Stromal cell of bone marrow (primary cell): ENCODE results near the gene KIZ.

Source experiments
- DNase-seq: peaks from one replicate; pipeline ENCODE4 v3.0.0-alpha.2; 2012; ENCODE audit warnings: low read depth

KIZ gene, protein sequence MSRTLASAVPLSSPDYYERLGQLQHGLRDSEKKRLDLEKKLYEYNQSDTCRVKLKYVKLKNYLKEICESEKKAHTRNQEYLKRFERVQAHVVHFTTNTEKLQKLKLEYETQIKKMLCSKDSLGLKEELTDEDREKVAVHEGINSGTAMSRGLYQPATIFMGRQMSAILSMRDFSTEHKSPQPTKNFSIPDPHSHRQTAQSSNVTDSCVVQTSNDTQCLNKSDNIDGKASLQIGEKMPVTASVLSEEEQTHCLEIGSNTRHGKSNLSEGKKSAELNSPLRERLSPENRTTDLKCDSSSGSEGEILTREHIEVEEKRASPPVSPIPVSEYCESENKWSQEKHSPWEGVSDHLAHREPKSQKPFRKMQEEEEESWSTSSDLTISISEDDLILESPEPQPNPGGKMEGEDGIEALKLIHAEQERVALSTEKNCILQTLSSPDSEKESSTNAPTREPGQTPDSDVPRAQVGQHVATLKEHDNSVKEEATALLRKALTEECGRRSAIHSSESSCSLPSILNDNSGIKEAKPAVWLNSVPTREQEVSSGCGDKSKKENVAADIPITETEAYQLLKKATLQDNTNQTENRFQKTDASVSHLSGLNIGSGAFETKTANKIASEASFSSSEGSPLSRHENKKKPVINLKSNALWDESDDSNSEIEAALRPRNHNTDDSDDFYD

DNA sequence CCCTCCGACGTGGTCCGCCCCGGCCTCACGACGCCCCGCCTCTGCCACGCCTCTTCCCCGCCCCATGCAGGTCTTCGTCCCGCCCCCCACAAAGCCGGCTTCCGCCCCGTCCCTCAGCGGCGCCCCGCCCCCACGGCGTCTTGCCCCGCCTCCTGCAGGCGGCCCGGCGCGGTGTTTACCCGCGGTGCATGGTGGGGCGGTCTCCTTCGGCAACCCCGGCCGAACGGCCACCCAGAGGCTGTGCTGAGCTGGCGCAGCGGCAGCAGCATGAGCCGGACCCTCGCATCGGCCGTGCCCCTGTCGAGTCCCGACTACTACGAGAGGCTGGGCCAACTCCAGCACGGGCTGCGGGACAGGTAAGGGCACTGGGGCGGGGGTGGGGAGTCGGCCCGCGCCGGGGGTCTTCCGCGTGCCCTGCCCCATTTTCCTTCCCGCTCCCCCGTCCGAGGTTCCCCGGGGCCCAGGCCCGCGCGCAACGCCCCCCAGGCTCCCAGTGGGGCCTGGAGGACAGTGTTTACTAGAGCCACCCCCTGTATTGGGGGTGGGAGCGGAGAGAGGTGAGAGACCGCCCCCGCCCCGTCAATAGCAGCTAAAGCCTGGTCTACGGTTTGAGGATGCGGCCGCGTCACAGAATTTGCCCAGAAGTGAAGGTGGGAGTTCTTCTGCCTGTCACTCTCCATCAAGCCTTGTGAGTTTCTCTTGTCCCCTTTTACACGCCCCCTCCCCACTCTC, at the start of gene KIZ:
Gene KIZ, plus strand, starts transcription at position 234 of the 732 bp plus-strand sequence. Its CDS starts 34 bp downstream, at position 268.
- peak; percentile 86 for DNase-seq

DNA sequence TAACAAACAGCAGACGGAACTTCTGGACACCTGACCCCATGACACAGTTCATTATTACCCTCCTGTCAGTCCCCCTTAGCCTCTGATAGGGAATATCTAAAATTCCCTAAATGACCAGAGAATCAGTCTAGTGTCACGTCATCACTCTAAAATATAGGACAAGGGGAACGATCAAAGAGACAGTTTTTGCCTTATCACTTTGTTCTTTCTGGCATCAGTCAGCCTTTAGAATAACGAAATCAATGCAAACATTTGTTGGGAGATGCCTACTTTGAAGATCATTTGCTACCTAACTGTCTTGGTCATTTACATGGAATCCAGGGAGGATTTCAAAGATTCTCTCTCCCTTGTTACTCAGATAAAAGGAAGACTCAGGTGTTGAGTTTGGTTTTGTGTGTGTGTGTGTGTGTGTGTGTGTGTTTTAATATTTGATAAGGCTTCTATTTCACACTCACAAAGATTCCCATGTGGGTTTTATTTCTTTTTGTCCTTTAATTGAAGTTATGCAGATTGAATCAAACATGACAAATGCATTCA, 48.0 kb upstream of the KIZ start:
- no peak for DNase-seq

DNA sequence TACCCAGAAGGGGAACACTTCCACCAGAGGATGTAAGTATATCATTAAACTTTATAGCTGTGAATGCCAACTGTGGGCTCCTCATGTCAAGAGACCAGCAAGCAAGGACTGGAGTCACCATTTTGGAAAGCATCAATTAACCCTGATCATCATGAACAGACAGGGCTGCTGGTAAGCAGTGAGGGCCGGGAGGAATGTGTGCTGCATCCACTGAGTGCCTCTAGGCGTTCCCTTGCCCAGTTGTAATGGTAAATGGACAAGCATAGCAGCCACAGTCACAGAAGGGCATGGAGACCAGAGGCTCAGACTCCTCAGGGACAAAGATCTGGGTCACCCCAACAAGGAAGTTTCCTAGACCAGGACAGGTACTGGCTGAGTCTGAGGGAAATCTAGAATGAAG, 43.3 kb upstream of the KIZ start:
- no peak for DNase-seq

DNA sequence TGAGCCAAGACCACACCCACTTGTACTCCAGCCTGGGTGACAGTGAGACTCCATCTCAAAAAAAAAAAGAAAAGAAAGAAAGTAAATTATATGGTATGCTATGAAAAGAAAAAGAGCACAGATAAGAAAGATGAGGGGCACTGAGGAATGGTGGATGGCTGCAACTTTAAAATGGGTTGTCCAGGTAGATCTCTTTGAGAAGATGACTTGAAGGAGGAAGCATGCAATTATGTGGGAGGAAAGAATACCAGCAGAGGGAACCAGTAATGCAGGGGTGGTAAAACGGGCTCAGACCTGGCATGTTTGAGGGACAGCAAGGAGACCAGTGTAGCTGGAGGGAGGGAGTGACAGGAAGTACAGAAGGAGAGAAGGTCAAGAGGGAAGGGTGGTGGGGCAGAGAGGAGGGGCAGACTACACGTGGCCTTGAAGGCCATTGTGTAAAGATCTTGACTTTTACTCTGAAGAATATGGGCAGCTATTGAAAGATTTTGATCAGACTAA, 42.0 kb upstream of the KIZ start:
- no peak for DNase-seq

DNA sequence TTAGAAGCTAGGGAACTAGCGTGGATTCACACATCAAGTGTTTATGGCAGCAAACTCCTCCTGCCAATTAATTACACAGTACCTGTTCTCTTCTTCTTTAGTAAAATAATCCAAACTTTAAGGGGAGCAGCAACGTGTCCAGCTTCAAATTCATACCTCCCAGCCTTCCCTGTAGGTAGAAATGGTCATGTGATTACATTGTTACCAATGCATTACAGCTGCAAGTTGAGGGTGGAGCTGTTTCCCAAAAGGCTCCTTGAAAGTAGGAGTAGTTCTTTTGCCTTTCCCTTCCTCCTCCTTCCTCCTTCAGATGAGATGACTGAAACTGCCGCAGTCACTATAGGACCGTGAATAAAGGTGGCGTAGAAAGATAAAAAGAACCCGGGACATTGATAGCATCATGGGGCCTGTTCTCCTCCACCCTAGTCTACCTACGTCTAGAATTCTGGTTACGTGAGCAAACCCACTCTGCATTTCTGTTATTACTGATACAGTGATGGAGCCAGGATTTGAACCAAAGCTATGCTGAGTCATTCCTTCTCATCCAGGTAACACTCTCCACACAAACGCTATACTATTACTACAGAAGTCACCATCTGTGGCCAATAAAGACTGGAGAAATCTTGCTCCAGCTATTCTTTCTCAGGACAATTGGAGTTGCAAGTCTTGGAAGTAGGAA, 37.9 kb upstream of the KIZ start:
- DNase-seq: no peak

DNA sequence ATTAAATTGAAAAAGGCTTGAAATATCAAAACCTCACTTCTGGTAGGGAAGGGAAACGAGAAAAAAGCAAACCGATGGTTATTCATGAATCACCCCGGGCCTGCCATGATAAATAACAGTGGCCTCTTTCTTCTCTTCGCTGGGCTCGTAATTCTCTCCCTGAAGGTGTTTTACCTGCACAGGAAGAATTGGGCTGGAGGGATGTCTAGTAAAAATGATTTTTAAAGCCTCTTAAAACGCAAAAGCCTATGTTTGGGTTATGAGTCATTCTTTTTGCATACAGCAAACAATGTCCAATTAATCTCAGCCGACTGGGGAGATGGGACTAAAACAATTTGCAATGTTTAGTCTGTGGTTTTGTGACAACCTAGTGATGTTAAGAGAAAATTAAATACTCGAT, 36.5 kb upstream of the KIZ start:
- no peak for DNase-seq

DNA sequence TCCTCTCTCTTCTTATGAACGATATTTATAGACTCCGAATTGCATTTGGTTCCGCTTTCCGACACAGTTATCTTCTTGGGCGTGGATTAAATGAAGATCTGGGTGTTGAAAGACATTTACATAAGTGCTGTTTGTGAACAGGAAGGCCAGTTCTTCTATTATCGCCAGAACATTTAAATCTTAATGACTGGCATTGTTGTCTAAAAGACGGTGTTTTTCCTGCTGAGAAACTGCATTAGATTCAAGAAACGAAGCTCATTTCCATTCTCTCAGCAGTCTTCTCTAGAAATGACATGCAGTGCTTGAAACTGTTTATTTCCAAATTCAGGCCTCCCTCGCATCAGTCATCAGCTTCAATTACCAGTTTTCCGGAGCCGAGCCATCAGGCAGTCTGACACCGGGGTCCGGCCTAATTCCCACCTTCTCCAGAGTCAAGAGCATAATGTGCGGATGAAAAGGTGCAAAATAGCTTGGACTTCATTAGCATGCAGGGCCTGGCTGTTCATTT, 35.7 kb upstream of the KIZ start:
- DNase-seq: no peak

DNA sequence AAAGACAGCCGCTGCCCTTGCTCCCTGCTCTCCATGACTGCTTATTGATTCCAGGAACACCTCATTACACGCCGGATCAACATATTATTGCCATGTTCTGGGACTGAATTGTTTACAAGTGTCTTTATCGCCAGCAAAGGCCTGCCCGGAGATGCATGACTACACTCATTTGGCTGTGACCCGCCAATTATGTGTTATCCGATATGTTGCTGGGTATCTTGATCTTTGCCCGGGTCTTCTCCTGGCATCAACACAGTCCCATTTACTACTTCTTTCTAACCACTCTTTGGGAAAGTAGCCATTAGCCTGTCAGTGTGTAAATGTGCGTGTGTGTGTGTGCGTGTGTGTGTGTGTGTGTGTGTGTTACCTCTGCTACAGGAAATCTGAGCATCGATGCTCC, 35.2 kb upstream of the KIZ start:
- no peak for DNase-seq

DNA sequence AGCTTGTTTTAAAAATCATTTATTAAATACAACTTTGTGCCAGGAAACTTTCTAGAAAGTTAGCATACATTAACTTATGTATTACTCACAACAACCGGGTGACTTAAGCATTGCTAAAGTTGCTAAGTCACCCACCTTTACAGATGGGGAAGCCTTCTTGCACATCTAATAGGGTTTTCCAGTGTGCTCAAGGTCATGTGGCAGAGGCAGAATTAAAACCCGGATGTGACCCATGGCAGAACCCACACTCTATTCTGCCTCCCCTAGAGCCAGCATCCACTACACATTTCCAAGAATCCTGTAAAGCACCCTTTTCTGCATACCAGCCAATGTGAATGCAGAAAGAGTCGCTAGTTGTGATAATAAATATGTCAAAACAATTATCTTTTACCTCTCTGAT, 33.1 kb upstream of the KIZ start:
- DNase-seq: no peak

DNA sequence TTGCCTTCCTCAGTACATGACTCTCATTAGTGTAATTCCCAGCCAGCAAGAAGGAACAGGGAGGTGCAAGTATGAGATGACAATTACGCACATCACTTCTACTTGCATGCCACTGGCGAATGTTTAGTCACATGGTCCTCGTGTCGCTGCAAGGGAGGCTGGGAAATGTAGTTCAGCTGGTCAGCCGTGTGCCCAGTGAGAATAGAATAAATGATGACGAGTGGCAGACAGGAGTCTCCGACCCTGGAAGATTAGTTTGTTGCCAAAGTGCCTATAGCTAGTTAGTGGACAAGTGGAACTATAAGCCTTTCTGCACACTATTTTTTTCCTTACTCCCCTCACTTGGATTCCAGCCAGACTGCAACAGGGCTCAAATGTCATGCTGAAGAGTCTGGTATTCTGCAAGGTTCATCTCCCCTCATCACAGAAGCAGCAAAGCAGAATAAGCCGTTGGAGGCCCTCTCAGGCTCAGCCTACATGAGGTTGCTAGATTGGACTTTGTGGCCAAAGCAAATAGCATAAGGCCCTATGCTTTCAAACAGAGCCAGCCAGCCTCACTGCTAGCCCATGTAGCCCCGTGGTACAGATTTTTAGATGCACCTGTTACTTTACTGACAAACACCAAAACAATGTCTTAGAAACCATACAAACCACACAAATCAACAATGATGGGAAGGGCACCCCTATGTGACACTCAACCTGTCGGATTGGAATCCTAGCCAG, 29.4 kb upstream of the KIZ start:
- DNase-seq: no peak

DNA sequence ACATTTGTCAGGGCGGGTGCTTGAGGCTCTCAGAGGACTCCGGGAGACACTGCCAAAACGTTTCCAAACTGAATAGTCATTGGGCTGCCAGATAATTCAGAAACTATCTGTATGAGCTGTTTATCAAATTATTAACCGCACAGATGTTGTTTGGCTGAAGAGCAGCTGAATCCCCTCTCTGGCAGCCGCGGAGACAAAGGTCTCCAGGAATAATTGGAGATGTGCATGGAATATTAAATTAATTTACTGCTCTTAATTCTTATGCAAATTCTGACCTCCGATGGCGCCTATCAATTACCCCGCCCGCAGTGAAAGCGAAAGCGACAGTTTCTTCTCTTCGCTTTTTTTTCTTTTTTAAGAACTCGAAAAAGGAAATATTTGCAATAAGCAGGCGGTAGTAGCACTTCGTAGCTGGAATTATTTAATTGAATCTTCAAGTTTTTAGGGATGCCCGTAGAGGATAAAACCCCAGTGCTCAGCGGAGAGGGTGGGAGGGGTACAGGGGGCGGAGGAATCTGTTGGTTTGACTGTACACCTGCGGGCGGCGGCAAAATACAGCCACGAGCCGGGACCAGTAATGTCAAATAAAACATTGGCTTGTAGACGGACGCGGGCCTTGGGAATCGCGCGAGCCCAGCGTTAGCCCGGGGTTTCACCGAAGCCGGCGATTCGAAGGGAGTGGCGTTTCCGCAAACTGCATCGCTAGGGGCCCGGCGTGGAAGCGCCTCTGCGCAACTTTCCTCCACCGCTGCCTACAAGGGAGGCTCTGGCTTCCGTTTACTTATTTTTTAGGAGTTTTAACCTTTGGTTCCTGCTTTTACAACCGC, 25.9 kb upstream of the KIZ start:
- no peak for DNase-seq

DNA sequence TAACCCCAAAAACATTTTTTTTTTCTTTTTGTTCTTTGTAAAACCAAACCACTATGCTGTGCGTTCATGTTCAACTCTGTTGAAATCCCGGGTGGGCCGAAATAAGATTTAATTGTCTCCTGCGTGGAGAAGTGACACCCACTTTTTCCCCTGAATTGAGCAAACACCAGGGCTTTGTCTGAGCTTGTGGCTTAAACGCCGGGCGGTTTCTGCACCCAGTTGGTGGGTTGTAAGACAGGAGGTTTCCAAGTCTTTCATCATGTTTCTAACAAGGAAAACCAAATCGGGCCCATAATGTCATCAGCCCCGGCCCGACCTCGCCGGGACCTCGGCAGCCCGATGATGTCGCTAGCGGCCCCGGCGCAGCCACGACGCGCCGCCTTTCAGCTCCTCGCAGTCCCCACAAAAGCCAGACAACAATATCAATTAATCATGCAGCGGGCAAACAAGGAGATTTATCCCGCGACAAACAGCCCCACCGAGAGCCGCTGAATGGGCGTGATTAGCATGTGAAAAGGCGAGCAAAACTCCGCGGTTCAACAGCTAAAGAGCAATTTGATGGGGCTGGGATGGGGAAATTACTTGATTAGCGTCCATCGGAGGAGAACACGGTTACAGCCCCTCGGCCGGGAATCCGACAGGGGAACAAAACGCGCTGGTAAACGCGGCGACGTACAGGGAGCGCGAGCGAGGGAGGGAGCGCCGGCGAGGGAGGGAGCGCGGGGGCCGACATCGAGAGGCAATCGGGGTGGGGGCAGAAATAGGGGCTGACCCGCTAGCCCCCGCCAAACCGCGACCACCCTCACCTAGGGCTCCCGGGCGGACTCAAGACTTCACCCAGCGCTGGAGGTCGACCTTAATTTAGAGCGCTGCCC, 25.1 kb upstream of the KIZ start:
- DNase-seq: no peak

DNA sequence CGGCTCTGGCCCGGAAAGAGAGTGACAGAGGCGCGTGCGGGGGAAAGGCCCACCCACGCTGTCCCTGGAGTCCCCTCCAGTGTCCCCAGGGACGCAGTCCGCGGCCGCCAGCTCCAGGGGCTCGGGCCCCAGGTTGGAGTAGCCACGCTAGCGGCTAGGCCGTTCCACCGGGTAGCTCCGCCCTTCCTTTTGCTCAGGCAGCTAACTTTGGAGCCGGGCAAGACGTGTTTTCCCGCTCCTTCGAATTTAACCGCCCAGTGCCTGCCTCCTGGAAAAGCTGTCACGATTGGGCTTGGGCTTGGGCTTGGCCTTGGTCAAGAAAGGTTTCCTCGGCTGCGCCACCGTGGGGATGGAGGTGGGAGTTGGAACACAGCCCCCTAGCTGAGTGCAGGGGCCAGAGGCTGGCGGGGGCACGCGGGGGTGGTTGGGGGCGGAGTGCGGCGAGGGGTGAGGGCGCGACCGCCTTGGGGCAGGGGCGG, 24.4 kb upstream of the KIZ start:
- DNase-seq: no peak

DNA sequence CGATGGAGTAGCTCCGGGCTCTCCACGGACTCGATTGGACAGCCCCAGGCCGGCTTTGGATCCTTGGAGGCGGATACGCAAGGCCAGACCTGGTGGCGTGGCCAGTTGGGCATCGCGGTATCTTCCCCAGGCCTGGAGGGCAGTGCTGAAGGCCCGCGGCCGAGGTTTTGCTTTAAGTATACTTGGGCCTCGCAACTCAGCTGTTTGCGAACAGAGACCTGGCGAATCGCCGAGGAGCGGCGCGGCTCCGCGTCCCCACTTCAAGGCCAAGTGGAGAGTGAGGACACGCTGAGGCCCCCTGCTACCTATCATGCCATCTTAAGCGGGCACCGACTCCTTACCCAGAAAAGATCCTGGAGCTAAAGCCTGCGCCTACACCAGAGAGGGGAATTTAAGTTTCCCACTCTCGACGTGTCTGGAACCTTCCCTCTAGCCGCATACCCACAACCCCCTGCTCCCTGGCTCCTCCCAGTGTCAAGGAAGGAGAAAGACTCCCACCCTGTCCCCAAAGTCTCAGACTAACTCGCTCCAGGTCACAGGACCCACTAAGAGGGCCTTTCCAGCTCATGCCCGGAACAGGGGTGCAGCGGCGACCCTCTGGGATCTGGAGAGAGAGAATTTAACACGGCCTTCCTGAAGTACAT, 23.8 kb upstream of the KIZ start:
- no peak for DNase-seq

DNA sequence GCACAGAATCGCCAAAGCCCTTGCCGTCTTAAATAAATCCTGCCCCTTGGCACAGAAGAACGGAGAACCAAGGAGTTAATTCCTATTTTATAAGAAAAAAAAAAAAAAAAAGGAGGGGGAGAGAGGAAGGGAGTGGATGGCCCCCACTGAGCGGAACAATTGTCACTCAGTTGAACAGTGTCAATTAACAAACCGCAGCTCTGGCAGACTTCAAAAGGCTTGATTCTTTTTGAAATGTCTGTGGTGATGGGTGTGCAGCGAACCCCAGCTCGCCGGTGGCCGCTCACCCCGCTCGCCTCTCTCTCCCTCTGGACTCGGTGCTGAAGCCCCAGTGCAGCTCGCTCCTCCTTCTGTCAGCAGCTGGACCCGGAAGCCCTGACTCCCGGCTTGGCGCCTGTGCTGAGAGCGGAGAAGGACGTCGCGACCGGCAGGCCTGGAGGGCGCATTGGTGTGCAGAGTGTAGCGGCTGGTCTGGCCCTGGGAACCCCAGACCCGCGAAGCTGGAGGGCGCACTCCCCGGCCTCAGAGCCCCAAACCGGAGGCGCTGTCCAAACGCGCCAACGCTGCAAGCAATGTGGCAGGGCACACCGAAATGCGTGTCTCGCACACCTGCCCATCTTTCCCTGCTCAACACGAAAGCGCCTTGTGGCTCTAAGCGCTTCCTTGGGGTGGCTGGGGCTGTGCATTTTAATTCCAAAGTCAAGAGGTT, 23.1 kb upstream of the KIZ start:
- DNase-seq: no peak

DNA sequence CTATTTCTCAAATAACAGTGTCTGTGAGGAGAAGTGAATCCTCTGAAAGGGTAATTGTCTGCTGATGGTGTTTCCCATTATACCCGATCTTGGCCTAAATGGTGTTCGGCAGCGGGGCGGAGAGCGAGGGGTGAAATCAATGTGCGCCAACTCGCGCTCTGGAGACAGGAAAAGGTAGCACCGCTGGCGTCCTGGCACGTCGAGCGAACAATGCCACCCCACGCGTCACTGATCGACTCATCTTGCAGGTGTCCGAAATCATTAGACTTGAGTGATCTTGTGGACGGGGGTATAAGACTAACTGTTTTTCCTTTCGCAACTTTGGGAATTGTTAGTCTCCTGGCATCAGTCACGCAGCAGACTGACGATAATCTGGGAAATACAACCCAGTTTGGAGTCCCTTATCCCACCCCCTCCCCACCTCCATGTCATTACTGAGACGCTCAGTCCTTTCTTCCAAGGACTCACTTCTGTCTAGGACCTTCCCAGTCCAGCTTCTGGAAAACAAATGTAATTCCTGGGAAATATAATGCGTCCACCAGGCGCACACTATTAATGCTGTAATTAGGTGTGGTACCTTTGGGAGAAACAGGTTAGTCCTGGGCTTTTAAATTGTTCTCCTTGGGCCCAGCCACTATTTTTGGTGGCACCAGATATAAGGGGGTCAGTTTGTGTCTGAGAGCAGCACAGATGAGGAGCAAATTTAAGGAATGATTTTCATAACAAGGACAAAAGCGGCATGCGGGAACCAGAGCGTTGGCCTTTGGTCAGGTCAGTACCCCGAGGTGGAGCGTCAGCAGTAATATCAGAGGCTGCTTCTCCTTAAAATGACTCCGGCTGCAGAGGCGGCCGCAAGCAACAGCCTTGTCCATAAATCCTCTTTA, 22.1 kb upstream of the KIZ start:
- DNase-seq: no peak

DNA sequence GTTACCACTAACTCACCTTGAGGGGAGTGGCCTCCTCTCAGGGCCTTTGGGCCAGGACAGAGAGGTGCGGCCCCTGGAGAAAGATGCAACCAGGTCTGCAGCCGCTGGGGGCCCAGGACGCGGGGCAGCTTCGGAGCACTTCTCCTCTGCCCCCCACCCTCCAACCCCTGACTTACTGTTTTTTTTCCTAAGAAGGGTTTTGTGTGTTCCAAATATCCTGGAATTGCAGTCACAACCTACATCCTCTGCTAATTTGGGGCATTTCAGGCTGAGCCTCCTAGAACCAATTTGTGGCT, 21.5 kb upstream of the KIZ start:
- no peak for DNase-seq
